ENCODE measurements around the gene COL9A3. TPM values are rescaled to one million over a fixed set of nuclear protein-coding genes. Genes with fewer than 3 reads are reported as not detected.

COL9A3 gene
- total and polyA plus RNA-seq, 8 donors, result 2.3 to 107 (median 56.2) TPM

DNA sequence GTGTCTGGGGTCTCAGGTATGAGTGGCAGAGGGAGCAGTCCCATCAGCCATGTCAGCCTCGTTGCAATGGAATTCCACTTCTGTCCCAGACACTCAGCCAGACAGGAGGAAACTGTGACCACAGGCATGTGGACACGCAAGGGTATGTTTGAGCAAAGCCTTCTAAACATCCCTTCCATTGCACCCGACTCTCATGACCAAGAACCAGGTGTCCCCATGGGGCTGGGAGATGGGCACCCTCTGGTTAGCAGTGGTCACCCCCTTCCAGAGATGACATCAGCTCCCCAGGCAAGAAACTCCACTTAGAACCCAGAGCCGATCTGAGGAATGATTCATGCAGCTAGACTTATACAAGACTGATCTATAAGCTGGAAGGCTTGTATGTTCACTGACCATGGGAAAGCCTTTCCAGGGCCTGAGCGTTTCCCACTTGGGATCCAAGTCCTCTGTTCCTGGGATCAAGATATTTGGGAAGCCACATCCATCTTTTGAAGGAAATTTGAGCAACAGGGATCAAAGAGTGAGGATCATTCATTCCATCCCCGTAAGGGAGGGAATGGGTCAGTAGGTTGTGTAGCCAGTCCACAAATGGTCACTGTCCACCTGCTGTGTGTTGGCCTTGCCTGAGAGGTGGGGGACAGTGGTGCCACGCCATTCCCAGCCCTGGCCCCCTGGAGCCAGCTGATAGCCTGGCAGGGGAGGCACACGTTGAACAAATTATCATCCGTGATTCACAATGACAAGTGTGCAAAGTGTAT is 24.5 kb upstream of the COL9A3 start:
- Histone ChIP-seq H3K4me1 (peaks cover 4 to 49% of the 10 kb centered on the region in 2 donors), H3K27ac (no peak overlapping the region), H3K4me3 (no peak overlapping the region), H3K36me3 (no peaks in the 10 kb centered on the region), H3K27me3 (no peaks in the 10 kb centered on the region), H3K9me3 (no peaks in the 10 kb centered on the region)
- ATAC-seq (no peak), DNase-seq (no peak)
- intact Hi-C loops (cut with DNase I), result loop anchor here in 1 of 2 donors (5.0 kb wide), 1 partner anchor 125 kb away; no protein-coding TSS in a partner anchor
- TF ChIP-seq, protein P1, sequence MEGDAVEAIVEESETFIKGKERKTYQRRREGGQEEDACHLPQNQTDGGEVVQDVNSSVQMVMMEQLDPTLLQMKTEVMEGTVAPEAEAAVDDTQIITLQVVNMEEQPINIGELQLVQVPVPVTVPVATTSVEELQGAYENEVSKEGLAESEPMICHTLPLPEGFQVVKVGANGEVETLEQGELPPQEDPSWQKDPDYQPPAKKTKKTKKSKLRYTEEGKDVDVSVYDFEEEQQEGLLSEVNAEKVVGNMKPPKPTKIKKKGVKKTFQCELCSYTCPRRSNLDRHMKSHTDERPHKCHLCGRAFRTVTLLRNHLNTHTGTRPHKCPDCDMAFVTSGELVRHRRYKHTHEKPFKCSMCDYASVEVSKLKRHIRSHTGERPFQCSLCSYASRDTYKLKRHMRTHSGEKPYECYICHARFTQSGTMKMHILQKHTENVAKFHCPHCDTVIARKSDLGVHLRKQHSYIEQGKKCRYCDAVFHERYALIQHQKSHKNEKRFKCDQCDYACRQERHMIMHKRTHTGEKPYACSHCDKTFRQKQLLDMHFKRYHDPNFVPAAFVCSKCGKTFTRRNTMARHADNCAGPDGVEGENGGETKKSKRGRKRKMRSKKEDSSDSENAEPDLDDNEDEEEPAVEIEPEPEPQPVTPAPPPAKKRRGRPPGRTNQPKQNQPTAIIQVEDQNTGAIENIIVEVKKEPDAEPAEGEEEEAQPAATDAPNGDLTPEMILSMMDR (IDR thresholded peaks at IDR 0.05), result no peak

DNA sequence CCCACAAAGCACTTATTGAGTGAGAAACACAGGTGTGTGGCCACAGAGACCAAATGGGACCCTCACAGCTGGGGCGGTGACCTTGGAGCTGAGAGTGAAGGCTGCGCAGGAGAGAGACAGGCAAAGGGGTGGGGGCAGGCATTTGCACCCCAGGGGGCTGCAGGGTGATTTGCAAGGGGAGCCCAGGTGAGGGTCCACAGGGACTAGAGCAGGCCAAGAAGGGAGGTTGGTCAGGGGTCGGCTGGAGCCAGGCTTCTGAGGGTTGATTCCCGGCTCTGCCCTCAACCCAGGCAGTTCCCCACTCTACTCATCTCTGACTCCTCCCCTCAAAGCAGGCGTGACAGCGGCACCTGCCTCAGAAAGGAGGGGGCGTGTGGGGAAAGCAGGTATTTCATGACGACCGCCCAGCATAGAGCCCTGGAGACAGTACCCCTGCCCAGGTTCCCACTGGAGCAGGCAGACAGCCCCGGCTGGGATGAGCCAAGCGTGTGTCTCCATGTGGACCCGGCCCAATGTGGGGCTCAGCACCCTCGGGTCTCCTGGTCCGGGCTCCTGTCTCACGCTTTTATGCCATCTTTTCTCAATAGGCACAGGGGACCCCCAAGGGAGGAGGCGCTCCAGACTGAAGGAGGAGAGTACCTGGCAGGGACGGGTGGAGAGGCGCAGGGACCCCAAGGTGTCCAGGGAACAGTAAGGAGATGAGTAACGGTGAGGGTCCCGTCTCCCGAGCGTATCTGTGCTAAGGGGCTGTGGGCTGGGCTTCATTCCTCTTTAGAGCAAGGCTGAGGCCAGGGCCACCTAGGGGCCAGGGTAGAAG is 23.7 kb upstream of the COL9A3 start:
- DNase-seq (no peak), ATAC-seq (no peak)
- Histone ChIP-seq H3K9me3 (no peaks in the 10 kb centered on the region), H3K36me3 (peaks cover 0 to 3% of the 10 kb centered on the region in 2 donors), H3K4me3 (peak overlapping the region in 1 of 2 donors; percentile 59), H3K27ac (peak overlapping the region in 1 of 2 donors; percentile 96), H3K4me1 (peaks cover 5 to 49% of the 10 kb centered on the region in 2 donors), H3K27me3 (no peaks in the 10 kb centered on the region)
- TF ChIP-seq, protein P1 (IDR thresholded peaks at IDR 0.05), result no peak
- intact Hi-C loops (cut with DNase I), result loop anchor here in 1 of 2 donors (5.0 kb wide), 1 partner anchor 126 kb away; no protein-coding TSS in a partner anchor

DNA sequence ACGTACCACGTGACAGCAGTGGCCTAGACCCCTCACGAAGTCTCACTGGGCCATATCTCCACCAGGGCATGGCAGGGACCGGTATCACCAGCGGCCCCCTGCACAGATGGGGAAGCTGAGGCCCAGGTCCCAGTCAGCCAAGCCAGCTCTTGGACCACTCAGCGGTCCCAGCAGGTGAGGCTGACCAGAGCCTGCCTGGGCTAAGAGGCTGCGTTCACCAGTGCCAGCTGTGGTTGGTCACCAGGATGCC is 23.2 kb upstream of the COL9A3 start:
- H3K4me1 ChIP-seq, result peaks cover 5 to 47% of the 10 kb centered on the region in 2 donors
- H3K4me3 ChIP-seq, result peak overlapping the region in 1 of 2 donors; percentile 59
- no peaks in the 10 kb centered on the region for H3K9me3 ChIP-seq
- no peaks in the 10 kb centered on the region for H3K27me3 ChIP-seq
- DNase-seq (no peak), ATAC-seq (no peak)
- TF ChIP-seq, protein P1 (IDR thresholded peaks at IDR 0.05), result no peak
- intact Hi-C loops (cut with DNase I), result loop anchor here in 1 of 2 donors (5.0 kb wide), 1 partner anchor 126 kb away; no protein-coding TSS in a partner anchor
- H3K27ac ChIP-seq, result peak overlapping the region; percentile 50 to 96
- H3K36me3 ChIP-seq, result peaks cover 0 to 9% of the 10 kb centered on the region in 2 donors

DNA sequence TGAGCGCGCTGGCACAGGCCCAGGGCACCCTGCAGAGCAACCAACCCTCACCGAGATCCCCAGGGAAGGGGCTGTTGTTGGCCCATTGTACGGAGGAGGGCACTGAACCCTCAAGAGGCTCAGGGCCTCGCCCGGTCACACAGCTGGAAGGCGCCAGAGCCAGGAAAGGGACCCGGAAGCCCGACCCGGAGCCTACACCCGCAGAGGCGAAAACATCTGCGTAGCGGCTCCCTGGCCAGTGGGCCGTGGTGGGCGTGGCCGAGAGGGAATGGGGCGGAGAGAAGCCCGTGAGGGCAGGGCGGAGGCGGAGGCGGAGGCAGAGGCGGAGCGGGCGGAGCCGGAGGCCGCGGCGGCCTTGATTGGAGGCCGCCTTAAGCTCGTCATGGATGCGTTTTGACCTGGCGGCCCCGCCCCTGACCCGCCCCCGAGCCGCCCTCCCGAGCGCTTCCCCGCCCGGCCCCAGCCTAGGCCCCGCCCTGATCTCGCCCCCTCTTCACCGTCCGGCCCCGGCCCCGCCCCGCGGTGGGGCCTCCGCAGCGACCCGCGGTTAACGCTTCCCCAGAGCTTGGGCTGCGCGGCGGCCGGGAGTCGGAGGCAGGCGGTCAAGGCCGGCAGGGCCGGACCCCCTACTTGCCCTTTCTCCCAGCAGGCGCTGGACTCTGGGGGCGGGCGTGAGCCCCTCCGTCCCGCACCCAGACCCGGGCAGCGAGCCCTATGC is 22.7 kb upstream of the COL9A3 start:
- peak; percentile 89 for ATAC-seq
- peak overlapping the region; percentile 57 to 59 for H3K4me3 ChIP-seq
- intact Hi-C loops (cut with DNase I), result loop anchor here in 1 of 2 donors (5.0 kb wide), 1 partner anchor 127 kb away; no protein-coding TSS in a partner anchor
- H3K27ac ChIP-seq, result peak overlapping the region; percentile 80 to 96
- H3K36me3 ChIP-seq, result peaks cover 0 to 14% of the 10 kb centered on the region in 2 donors
- H3K4me1 ChIP-seq, result peaks cover 5 to 47% of the 10 kb centered on the region in 2 donors
- H3K27me3 ChIP-seq, result no peaks in the 10 kb centered on the region
- TF ChIP-seq, protein P1 (IDR thresholded peaks at IDR 0.05), result no peak
- peak; percentile 95 to 100 (median 96) for DNase-seq
- no peaks in the 10 kb centered on the region for H3K9me3 ChIP-seq
